ENCODE data around the gene TF.

DNA sequence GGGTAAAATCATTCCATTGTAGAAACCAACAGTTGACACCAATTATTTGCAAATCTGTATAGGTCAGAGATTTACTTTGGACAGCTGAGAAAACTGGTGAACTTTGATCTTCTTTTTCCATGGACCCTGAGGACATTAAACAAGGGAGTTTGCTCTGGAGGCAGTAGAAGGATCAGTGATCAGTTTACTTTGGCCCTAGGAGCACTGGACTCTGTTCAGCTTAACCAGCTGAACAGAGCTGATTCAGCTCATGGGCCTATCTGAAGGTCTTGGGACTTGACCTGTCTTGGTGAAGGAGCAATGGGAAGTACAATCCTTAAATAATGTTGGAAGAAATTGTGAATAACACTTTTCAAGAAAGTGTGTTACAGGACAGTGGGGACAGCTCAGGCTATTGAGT, 15.2 kb upstream of the TF start:
- TF ChIP-seq, protein P1, sequence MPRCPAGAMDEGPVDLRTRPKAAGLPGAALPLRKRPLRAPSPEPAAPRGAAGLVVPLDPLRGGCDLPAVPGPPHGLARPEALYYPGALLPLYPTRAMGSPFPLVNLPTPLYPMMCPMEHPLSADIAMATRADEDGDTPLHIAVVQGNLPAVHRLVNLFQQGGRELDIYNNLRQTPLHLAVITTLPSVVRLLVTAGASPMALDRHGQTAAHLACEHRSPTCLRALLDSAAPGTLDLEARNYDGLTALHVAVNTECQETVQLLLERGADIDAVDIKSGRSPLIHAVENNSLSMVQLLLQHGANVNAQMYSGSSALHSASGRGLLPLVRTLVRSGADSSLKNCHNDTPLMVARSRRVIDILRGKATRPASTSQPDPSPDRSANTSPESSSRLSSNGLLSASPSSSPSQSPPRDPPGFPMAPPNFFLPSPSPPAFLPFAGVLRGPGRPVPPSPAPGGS (IDR thresholded peaks at IDR 0.05; ENCODE audit: borderline replicate concordance, insufficient read depth, low read depth, low read length, poor library complexity, severe bottlenecking): no peak
- TF ChIP-seq, protein P2, sequence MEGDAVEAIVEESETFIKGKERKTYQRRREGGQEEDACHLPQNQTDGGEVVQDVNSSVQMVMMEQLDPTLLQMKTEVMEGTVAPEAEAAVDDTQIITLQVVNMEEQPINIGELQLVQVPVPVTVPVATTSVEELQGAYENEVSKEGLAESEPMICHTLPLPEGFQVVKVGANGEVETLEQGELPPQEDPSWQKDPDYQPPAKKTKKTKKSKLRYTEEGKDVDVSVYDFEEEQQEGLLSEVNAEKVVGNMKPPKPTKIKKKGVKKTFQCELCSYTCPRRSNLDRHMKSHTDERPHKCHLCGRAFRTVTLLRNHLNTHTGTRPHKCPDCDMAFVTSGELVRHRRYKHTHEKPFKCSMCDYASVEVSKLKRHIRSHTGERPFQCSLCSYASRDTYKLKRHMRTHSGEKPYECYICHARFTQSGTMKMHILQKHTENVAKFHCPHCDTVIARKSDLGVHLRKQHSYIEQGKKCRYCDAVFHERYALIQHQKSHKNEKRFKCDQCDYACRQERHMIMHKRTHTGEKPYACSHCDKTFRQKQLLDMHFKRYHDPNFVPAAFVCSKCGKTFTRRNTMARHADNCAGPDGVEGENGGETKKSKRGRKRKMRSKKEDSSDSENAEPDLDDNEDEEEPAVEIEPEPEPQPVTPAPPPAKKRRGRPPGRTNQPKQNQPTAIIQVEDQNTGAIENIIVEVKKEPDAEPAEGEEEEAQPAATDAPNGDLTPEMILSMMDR (IDR thresholded peaks at IDR 0.05 in 2 of 3, conservative IDR thresholded peaks at IDR 0.05 in 1 of 3; ENCODE audit: control insufficient read depth in 2 of 3, extremely low read depth in 1 of 3, insufficient read depth in 1 of 3, low read depth in 3 of 3, low read length in 3 of 3): no peak
- TF ChIP-seq RAD21 (IDR thresholded peaks at IDR 0.05; ENCODE audit: insufficient read depth, low read depth, low read length) (no peak), GABPA (IDR thresholded peaks at IDR 0.05; ENCODE audit: low read depth) (no peak), YY1 (IDR thresholded peaks at IDR 0.05; ENCODE audit: low read depth, low read length) (no peak), BHLHE40 (IDR thresholded peaks at IDR 0.05; ENCODE audit: borderline replicate concordance in 1 of 2, low read depth in 2 of 2, low read length in 1 of 2) (no peak), RBBP5 (conservative IDR thresholded peaks at IDR 0.05) (no peak), IKZF1 (conservative IDR thresholded peaks at IDR 0.05) (no peak), SPI1 (IDR thresholded peaks at IDR 0.05; ENCODE audit: borderline replicate concordance, insufficient read depth, low read depth, low read length) (no peak), EGR1 (IDR thresholded peaks at IDR 0.05; ENCODE audit: borderline replicate concordance in 1 of 2, low read depth in 2 of 2, low read length in 2 of 2) (no peak), SREBF1 (IDR thresholded peaks at IDR 0.05; ENCODE audit: low read length) (no peak)
- TF ChIP-seq, protein P3, sequence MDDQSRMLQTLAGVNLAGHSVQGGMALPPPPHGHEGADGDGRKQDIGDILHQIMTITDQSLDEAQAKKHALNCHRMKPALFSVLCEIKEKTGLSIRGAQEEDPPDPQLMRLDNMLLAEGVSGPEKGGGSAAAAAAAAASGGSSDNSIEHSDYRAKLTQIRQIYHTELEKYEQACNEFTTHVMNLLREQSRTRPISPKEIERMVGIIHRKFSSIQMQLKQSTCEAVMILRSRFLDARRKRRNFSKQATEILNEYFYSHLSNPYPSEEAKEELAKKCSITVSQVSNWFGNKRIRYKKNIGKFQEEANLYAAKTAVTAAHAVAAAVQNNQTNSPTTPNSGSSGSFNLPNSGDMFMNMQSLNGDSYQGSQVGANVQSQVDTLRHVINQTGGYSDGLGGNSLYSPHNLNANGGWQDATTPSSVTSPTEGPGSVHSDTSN (IDR thresholded peaks at IDR 0.05; ENCODE audit: insufficient replicate concordance, low read depth, low read length): no peak
- TF ChIP-seq, protein P4, sequence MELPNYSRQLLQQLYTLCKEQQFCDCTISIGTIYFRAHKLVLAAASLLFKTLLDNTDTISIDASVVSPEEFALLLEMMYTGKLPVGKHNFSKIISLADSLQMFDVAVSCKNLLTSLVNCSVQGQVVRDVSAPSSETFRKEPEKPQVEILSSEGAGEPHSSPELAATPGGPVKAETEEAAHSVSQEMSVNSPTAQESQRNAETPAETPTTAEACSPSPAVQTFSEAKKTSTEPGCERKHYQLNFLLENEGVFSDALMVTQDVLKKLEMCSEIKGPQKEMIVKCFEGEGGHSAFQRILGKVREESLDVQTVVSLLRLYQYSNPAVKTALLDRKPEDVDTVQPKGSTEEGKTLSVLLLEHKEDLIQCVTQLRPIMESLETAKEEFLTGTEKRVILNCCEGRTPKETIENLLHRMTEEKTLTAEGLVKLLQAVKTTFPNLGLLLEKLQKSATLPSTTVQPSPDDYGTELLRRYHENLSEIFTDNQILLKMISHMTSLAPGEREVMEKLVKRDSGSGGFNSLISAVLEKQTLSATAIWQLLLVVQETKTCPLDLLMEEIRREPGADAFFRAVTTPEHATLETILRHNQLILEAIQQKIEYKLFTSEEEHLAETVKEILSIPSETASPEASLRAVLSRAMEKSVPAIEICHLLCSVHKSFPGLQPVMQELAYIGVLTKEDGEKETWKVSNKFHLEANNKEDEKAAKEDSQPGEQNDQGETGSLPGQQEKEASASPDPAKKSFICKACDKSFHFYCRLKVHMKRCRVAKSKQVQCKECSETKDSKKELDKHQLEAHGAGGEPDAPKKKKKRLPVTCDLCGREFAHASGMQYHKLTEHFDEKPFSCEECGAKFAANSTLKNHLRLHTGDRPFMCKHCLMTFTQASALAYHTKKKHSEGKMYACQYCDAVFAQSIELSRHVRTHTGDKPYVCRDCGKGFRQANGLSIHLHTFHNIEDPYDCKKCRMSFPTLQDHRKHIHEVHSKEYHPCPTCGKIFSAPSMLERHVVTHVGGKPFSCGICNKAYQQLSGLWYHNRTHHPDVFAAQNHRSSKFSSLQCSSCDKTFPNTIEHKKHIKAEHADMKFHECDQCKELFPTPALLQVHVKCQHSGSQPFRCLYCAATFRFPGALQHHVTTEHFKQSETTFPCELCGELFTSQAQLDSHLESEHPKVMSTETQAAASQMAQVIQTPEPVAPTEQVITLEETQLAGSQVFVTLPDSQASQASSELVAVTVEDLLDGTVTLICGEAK (IDR thresholded peaks at IDR 0.05; ENCODE audit: borderline replicate concordance): no peak
- TF ChIP-seq, protein P5, sequence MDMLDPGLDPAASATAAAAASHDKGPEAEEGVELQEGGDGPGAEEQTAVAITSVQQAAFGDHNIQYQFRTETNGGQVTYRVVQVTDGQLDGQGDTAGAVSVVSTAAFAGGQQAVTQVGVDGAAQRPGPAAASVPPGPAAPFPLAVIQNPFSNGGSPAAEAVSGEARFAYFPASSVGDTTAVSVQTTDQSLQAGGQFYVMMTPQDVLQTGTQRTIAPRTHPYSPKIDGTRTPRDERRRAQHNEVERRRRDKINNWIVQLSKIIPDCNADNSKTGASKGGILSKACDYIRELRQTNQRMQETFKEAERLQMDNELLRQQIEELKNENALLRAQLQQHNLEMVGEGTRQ (IDR thresholded peaks at IDR 0.05; ENCODE audit: borderline replicate concordance, low read depth, low read length): no peak

Data from GM12878 (cell line).